Activated CD8-positive, alpha-beta T cell treated with anti-CD3 and anti-CD28 coated beads, Interleukin-2, amount 10 ng/mL, durations not matched to agents 7 days and 5 days (primary cell): ENCODE measurements around the gene C3orf70. TPM values are rescaled to one million over a fixed set of nuclear protein-coding genes. Genes with fewer than 3 reads are reported as not detected.

Experiments
- ATAC-seq: fragments of 150-1000 bp; cut with Tn5 transposase; one replicate; pipeline ENCODE4 v1.10.0; 2021; ENCODE audit warnings: moderate library complexity
- CTCF ChIA-PET: fragments of 350-600 bp; sonication (Branson Sonifier 250); formaldehyde crosslinking; loops from one replicate; lab custom pipeline; 2021; ENCODE audit warnings: antibody characterized with exemption; lab: Charles Lee
- POLR2A ChIA-PET: fragments of 350-600 bp; sonication (Branson Sonifier 250); formaldehyde crosslinking; loops from one replicate; lab custom pipeline; 2021; ENCODE audit warnings: antibody characterized with exemption; lab: Charles Lee
- DNase-seq: peaks from one replicate; pipeline ENCODE4 v3.0.0-alpha.2; 2020
- H3K27ac Mint-ChIP-seq: one replicate; pipeline ENCODE4 v1.8.0; 2021; ENCODE audit warnings: mild to moderate bottlenecking, mixed read lengths
- H3K27me3 Mint-ChIP-seq: one replicate; pipeline ENCODE4 v1.8.0; 2021; ENCODE audit warnings: low read depth, mixed read lengths
- H3K36me3 Mint-ChIP-seq: one replicate; pipeline ENCODE4 v1.8.0; 2021; ENCODE audit warnings: low read depth, mixed read lengths
- H3K4me1 Mint-ChIP-seq: one replicate; pipeline ENCODE4 v1.8.0; 2021; ENCODE audit warnings: low read depth, mixed read lengths
- H3K4me3 Mint-ChIP-seq: one replicate; pipeline ENCODE4 v1.8.0; 2021; ENCODE audit warnings: mild to moderate bottlenecking, mixed read lengths
- H3K9me3 Mint-ChIP-seq: one replicate; pipeline ENCODE4 v1.8.0; 2022; ENCODE audit warnings: mixed read lengths; ENCODE audit not compliant: insufficient read depth
- total RNA-seq, 2 experiments: library from RNA; stranded (reverse); gene quantifications; one replicate each; pipeline ENCODE4 v1.2.3, GENCODE V29; 2021

Gene C3orf70
- total RNA-seq, 2 experiments from 2014 or later: 0.13 TPM; not detected in 1

DNA sequence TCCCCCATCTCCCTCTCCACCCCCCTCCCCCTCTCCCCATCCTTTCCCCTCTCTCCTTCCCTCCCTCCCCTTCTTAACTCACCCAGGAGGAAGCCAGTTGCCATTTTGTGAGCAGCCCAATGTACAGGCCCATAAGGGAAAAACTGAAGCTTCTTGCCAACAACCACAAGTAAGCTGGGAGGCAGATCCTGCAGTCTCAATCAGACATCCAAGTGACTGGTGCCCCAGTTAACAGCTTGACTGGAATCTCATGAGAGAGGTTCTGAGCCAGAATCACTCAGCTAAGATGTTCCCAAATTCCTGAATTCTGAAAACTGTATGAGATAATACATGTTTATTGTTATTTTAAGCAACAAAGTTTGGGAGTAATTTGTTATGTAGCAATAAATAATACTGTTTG lies 90.7 kb downstream of the C3orf70 start:
- ChIA-PET CTCF (no interaction called here), POLR2A (no interaction called here)
- DNase-seq: no peak
- ATAC-seq: no peak
- Mint-ChIP-seq H3K27ac (no peak overlapping the region), H3K4me1 (no peaks in the 10 kb centered on the region), H3K36me3 (no peaks in the 10 kb centered on the region), H3K9me3 (peaks cover 8% of the 10 kb centered on the region), H3K27me3 (no peaks in the 10 kb centered on the region), H3K4me3 (no peak overlapping the region)

DNA sequence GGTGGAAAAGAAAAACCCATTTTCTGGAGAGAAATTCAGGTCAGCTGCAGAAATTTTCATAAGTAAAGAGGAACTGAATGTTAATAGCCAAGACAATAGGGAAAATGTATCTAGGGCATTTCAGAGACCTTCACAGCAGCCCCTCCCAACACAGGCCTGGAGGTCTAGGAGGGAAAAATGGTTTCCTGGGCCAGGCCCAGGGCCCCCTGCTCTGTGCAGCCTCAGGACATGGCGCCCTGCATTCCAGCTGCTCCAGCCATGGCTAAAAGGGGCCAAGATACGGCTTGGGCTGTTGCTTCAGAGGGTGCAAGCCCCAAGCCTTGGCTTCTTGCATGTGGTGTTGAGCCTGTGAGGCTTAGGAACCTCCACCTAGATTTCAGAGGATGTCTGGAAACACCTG lies 92.2 kb downstream of the C3orf70 start:
- no peak overlapping the region for H3K27ac Mint-ChIP-seq
- peaks cover 4% of the 10 kb centered on the region for H3K36me3 Mint-ChIP-seq
- POLR2A ChIA-PET: no interaction called here

DNA sequence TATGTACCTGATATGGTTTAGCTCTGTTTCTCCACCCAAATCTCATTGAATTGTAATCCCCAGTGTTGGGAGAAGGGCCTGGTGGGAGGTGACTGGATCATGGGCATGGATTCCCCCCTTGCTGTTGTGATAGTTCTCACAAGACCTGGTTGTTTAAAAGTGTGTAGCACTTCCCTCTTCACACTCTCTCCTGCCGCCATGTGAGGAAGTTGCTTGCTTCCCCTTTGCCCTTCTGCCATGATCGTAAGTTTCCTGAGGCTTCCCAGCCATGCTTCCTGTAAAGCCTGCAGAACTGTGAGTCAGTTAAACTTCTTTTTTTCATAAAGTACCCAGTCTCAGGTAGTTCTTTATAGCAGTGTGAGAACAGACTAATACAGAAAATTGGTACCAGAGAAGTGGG lies 93.1 kb downstream of the C3orf70 start:
- Mint-ChIP-seq H3K36me3 (peaks cover 10% of the 10 kb centered on the region), H3K27me3 (no peaks in the 10 kb centered on the region), H3K4me1 (no peaks in the 10 kb centered on the region), H3K9me3 (peaks cover 12% of the 10 kb centered on the region), H3K27ac (no peak overlapping the region), H3K4me3 (no peak overlapping the region)
- ChIA-PET POLR2A (no interaction called here), CTCF (no interaction called here)
- ATAC-seq (no peak), DNase-seq (no peak)

More for the DNA sequence above, 92.2 kb downstream of the C3orf70 start:
- ATAC-seq (no peak), DNase-seq (no peak)
- CTCF ChIA-PET: no interaction called here
- H3K4me1 Mint-ChIP-seq: no peaks in the 10 kb centered on the region
- no peaks in the 10 kb centered on the region for H3K27me3 Mint-ChIP-seq
- no peak overlapping the region for H3K4me3 Mint-ChIP-seq
- H3K9me3 Mint-ChIP-seq: peaks cover 8% of the 10 kb centered on the region

DNA sequence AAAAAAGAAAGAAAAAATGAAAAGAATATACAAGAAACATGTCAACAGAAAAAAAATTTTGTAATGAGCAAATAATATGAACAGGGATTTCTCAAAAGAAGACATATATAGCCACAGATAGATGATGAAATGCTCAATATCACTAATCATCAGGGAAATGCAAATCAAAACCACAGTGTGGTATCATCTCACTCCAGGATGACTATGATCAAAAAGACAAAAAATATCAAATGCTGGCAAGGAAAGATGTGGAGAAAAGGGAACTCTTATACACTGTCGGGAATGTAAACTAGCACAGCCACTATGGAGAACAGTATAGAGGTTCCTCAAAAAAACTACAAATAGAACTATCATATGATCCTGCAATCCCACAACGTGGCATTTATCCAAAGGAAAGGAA lies 94.1 kb downstream of the C3orf70 start:
- Mint-ChIP-seq H3K27ac (no peak overlapping the region), H3K36me3 (peaks cover 17% of the 10 kb centered on the region), H3K4me3 (no peak overlapping the region), H3K4me1 (no peaks in the 10 kb centered on the region), H3K27me3 (no peaks in the 10 kb centered on the region), H3K9me3 (peaks cover 12% of the 10 kb centered on the region)
- ATAC-seq (no peak), DNase-seq (no peak)
- ChIA-PET POLR2A (no interaction called here), CTCF (no interaction called here)

DNA sequence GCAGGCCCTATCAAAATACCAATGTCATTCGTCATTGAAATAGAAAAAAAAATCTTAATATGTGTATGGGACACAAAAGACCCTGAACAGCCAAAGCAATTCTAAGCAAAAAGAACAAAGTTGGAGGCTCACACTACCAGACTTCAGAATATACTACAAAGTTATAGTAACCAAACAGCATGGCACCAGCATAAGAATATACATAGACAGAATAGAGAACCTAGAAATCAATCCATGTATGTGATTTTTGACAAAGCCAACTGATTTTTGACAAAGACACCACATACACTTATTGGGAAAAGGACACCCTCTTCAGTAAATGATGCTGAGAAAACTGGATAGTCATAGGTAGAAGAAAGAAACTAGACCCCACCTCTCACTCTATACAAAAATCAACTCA lies 95.0 kb downstream of the C3orf70 start:
- Mint-ChIP-seq H3K4me3 (no peak overlapping the region), H3K9me3 (peaks cover 12% of the 10 kb centered on the region), H3K27me3 (no peaks in the 10 kb centered on the region), H3K4me1 (no peaks in the 10 kb centered on the region), H3K27ac (no peak overlapping the region), H3K36me3 (peaks cover 25% of the 10 kb centered on the region)
- ATAC-seq (no peak), DNase-seq (no peak)
- POLR2A ChIA-PET: no interaction called here
- CTCF ChIA-PET: no interaction called here

DNA sequence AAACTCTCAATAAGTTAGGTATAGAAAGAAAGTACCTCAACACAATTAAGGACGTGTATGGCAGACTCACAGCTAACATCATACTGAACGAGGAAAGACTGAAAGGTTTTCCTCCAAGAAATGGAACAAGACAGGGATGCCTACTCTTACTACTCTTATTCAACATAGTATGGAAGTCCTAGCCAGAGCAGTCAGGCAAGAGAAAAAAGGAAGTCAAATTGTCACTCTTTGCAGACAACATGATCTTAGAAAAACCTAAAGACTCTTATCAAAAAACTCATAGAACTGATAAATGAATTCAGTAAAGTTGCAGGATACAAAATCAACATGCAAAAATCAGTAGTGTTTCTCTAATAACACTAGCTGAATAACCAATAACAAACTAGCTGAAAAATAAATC lies 96.0 kb downstream of the C3orf70 start:
- Mint-ChIP-seq H3K27me3 (no peaks in the 10 kb centered on the region), H3K9me3 (peaks cover 12% of the 10 kb centered on the region), H3K4me3 (no peak overlapping the region), H3K27ac (no peak overlapping the region), H3K36me3 (peaks cover 35% of the 10 kb centered on the region), H3K4me1 (no peaks in the 10 kb centered on the region)
- ATAC-seq (no peak), DNase-seq (no peak)
- CTCF ChIA-PET: no interaction called here
- POLR2A ChIA-PET: no interaction called here

DNA sequence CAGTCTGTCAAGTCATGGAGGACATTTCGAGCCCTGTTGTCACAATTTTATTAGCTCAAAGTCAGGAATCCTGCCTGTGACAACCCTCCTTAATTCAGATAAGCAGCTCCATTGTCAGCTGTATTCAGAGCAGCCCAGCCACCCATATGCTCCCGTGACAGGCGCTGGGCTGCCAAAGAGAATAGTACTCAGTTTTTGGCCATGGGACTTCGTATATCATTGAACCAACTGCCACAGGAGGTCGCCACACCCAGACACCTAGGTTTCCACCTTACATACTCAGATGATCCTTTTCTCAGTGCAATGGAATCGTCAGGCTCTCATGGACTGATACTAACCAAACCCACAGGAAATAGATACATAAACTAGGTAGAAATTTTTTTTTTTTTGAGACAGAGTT lies 100.2 kb downstream of the C3orf70 start:
- H3K27ac Mint-ChIP-seq: peak overlapping the region; percentile 6
- ATAC-seq (no peak), DNase-seq (no peak)
- H3K27me3 Mint-ChIP-seq: no peaks in the 10 kb centered on the region
- H3K4me3 Mint-ChIP-seq: no peak overlapping the region
- H3K4me1 Mint-ChIP-seq: no peaks in the 10 kb centered on the region
- peaks cover 7% of the 10 kb centered on the region for H3K9me3 Mint-ChIP-seq
- POLR2A ChIA-PET: no interaction called here
- CTCF ChIA-PET: no interaction called here
- H3K36me3 Mint-ChIP-seq: peaks cover 64% of the 10 kb centered on the region

DNA sequence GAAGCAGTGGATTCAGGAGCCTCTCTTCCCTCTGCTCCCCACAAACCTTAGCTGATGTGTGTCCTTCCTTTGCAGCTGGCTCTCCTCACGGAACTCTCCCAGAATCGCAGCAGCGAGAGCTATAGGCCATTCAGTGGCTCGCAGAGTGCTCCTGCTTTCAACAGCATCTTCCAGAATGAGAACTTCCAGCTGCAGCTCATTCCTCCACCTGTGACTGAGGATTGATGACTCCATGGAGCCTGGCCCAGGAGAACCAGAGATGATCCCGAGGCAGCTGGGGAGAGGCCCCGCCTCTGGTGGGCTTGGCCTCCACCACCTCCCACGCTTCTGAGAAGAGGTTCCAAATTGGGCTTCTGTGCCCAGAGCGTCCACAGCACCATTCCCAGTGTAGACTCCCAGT lies 101.1 kb downstream of the C3orf70 start:
- ATAC-seq (no peak), DNase-seq (no peak)
- Mint-ChIP-seq H3K9me3 (peaks cover 4% of the 10 kb centered on the region), H3K4me1 (no peaks in the 10 kb centered on the region), H3K36me3 (peaks cover 63% of the 10 kb centered on the region), H3K27me3 (no peaks in the 10 kb centered on the region), H3K4me3 (no peak overlapping the region), H3K27ac (no peak overlapping the region)
- ChIA-PET POLR2A (no interaction called here), CTCF (no interaction called here)

DNA sequence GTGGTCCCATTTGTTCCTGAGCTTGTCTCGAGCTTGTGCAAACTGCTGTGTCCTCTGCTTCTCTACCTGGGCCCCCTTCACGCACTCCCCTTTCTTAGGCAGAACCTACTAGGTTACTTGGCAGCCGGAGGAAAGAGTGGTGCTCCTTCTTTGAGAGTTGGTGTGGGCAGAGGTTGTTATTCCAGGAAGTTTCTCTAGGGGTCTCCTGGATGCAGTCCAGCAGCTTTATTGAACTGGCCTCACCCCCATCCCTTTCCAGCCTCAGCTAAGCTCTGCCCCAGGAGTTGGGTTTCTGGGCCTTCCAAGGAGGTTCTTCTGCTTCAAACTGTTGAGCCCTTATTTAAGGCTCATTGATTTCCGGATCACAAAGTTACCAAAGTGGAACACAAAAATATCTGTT lies 103.2 kb downstream of the C3orf70 start:
- H3K9me3 Mint-ChIP-seq: no peaks in the 10 kb centered on the region
- no peak for DNase-seq
- H3K27me3 Mint-ChIP-seq: no peaks in the 10 kb centered on the region
- H3K4me1 Mint-ChIP-seq: no peaks in the 10 kb centered on the region
- no peak for ATAC-seq
- H3K36me3 Mint-ChIP-seq: peaks cover 53% of the 10 kb centered on the region
- POLR2A ChIA-PET: no interaction called here
- H3K27ac Mint-ChIP-seq: no peak overlapping the region
- CTCF ChIA-PET: no interaction called here
- H3K4me3 Mint-ChIP-seq: no peak overlapping the region

DNA sequence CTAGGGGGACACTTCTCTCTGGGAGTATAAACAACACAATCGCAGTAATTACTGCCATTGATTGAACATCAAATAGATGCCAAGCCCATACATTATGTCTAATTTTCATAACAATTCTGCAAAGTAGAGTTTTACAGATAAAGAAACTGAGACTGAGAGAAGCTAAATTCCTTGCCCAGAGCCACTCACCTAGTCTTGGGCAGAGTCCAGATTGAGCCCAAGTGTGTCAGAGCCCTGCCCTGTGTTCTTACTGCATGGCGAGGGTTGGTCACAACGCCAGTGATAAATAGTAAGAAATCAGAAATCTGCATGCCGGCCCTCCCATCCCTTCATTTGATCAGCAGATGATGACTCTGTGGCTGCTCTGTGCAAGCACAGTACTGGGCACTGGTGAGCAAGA lies 106.3 kb downstream of the C3orf70 start:
- Mint-ChIP-seq H3K4me1 (no peaks in the 10 kb centered on the region), H3K9me3 (no peaks in the 10 kb centered on the region), H3K36me3 (peaks cover 28% of the 10 kb centered on the region), H3K27ac (no peak overlapping the region), H3K4me3 (no peak overlapping the region), H3K27me3 (no peaks in the 10 kb centered on the region)
- POLR2A ChIA-PET: no interaction called here
- ATAC-seq (no peak), DNase-seq (no peak)
- CTCF ChIA-PET: no interaction called here

DNA sequence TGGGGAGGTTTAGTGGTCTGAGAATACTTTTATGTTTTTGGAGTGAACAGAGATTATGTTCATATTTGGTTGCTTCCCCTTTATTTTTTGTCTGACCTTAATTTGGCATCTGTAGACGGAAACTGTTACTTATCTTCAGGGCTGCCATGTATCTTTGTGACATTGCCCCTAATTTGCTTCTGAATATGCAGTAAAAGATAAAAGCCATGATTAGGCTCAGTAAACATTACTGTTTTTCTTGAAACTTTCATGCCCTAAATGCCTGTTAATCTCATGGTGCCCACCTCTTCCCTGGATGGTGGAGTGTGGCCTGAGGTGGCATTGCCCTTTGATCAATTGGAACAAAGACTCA lies 106.7 kb downstream of the C3orf70 start:
- H3K4me3 Mint-ChIP-seq: no peak overlapping the region
- ATAC-seq: no peak
- H3K27me3 Mint-ChIP-seq: no peaks in the 10 kb centered on the region
- POLR2A ChIA-PET: no interaction called here
- H3K4me1 Mint-ChIP-seq: no peaks in the 10 kb centered on the region
- H3K27ac Mint-ChIP-seq: no peak overlapping the region
- peaks cover 24% of the 10 kb centered on the region for H3K36me3 Mint-ChIP-seq
- CTCF ChIA-PET: no interaction called here
- no peak for DNase-seq
- H3K9me3 Mint-ChIP-seq: no peaks in the 10 kb centered on the region

DNA sequence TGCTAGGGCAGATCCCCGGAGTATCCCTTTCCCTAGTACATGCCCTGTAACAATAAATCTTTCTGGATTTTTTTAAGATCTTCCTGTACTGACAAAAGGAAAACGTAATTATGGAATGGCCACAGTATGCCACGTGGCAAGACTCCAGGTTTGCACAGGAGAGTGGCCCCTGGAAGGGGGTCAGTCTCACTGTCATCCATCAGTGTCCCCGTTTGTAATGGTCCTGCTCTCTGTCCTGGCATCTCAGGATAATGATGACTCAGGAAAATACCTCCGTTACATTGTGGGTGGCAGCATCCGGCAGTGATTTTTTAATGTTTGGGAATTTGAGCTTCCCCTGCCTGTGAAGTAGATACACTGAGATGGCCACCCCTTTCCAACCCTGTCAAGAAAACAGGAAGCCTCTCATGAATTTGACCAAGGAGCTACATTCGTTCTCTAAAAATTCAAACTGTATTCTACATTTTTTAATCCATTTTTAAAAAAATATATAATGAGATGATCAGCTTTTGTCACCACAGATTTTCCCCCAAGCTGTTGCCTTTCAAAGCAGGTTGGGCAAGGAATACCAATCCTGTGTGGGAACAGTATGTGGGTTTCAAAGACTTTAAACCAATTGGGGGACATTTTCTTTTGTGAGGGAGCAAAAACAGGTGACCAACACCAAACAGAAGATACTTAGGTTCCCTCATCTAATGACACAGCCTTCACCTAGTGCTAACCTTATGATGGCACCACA lies 110.4 kb downstream of the C3orf70 start:
- H3K4me1 Mint-ChIP-seq: no peaks in the 10 kb centered on the region
- no peaks in the 10 kb centered on the region for H3K27me3 Mint-ChIP-seq
- no peak overlapping the region for H3K4me3 Mint-ChIP-seq
- ChIA-PET CTCF (no interaction called here), POLR2A (no interaction called here)
- H3K36me3 Mint-ChIP-seq: peaks cover 8% of the 10 kb centered on the region
- DNase-seq (no peak), ATAC-seq (no peak)
- no peak overlapping the region for H3K27ac Mint-ChIP-seq
- peaks cover 6% of the 10 kb centered on the region for H3K9me3 Mint-ChIP-seq

DNA sequence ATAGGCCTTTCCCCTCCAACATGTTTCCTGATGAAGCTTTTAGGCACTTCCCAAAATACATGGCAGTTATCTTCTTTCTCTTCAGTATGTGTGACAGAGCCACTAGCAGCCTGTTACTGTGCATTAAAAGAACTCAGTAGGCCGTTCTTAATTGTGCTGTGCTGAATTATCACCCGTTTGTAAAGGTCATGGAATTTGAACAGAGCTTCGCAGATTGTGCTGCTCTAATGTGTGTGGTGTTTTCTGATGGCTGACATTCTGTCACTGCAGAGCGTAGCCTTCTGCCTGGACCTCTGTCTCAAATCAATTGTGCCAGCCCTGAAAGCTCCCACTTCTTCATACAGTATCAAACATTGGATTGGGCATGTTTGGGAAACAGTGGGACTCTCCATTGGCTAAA lies 111.3 kb downstream of the C3orf70 start:
- POLR2A ChIA-PET: interaction anchor here (0.8 kb wide), 1 partner anchor 9 kb away, joined by 3 read pairs; no protein-coding TSS in a partner anchor
- CTCF ChIA-PET: no interaction called here
- no peak for ATAC-seq

More for the DNA sequence above, 111.3 kb downstream of the C3orf70 start:
- Mint-ChIP-seq H3K27me3 (no peaks in the 10 kb centered on the region), H3K36me3 (peaks cover 12% of the 10 kb centered on the region), H3K4me3 (no peak overlapping the region), H3K4me1 (no peaks in the 10 kb centered on the region), H3K9me3 (peaks cover 6% of the 10 kb centered on the region), H3K27ac (no peak overlapping the region)
- DNase-seq: no peak
